Esophagus squamous epithelium (tissue), 4 donors: ENCODE data around the gene UACA.

Source experiments
- POLR2A ChIP-seq, 4 donors: fragments of 450-650 bp; IDR thresholded peaks; one replicate each; pipeline ENCODE4 v1.6.1; 2017; ENCODE audit warnings: antibody characterized with exemption in 4 of 4, mild to moderate bottlenecking in 4 of 4, moderate library complexity in 3 of 4
- TF ChIP-seq, protein P1 (sequence below), 6 experiments: fragments of 450-650 bp in 4 of 6; fragments of 200-600 bp in 2 of 6; sonication (generic) in 2 of 6; IDR thresholded peaks; one replicate each; pipeline ENCODE4 v1.5.1; 2016 to 2019; ENCODE audit warnings: antibody characterized with exemption in 6 of 6, mild to moderate bottlenecking in 4 of 6, moderate library complexity in 4 of 6

DNA sequence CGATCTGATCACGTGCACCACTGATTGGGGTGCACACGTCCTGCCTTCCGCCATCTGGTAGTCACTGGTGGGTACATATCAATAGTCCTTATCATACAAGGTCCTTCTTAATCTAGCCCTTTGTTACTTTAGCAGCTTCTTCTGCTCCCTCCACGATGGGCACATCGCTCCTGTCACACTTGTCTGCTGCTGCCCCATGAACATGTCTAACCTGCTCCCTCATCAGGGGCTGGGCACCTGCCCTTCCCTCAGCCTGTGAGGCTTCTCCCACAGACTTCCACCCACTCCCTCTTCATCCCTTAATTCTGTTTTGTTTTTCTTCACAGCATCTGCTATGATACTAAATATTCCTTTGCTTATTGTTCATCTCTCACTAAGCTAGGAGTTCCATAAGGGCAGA is 82.5 kb downstream of the UACA start:
- TF ChIP-seq, protein P1, sequence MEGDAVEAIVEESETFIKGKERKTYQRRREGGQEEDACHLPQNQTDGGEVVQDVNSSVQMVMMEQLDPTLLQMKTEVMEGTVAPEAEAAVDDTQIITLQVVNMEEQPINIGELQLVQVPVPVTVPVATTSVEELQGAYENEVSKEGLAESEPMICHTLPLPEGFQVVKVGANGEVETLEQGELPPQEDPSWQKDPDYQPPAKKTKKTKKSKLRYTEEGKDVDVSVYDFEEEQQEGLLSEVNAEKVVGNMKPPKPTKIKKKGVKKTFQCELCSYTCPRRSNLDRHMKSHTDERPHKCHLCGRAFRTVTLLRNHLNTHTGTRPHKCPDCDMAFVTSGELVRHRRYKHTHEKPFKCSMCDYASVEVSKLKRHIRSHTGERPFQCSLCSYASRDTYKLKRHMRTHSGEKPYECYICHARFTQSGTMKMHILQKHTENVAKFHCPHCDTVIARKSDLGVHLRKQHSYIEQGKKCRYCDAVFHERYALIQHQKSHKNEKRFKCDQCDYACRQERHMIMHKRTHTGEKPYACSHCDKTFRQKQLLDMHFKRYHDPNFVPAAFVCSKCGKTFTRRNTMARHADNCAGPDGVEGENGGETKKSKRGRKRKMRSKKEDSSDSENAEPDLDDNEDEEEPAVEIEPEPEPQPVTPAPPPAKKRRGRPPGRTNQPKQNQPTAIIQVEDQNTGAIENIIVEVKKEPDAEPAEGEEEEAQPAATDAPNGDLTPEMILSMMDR (IDR thresholded peaks at IDR 0.05), result no peak
- no peak for TF ChIP-seq POLR2A (IDR thresholded peaks at IDR 0.05)
